ENCODE results near the gene ENTPD7. TPM values are rescaled to one million over a fixed set of nuclear protein-coding genes. Genes with fewer than 3 reads are reported as not detected.

Gene ENTPD7, protein sequence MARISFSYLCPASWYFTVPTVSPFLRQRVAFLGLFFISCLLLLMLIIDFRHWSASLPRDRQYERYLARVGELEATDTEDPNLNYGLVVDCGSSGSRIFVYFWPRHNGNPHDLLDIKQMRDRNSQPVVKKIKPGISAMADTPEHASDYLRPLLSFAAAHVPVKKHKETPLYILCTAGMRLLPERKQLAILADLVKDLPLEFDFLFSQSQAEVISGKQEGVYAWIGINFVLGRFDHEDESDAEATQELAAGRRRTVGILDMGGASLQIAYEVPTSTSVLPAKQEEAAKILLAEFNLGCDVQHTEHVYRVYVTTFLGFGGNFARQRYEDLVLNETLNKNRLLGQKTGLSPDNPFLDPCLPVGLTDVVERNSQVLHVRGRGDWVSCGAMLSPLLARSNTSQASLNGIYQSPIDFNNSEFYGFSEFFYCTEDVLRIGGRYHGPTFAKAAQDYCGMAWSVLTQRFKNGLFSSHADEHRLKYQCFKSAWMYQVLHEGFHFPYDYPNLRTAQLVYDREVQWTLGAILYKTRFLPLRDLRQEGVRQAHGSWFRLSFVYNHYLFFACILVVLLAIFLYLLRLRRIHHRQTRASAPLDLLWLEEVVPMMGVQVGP
- total RNA-seq (51.6 and 53.3 TPM in 2 replicates), polyA plus RNA-seq (10.0 and 18.6 TPM in 2 replicates)

DNA sequence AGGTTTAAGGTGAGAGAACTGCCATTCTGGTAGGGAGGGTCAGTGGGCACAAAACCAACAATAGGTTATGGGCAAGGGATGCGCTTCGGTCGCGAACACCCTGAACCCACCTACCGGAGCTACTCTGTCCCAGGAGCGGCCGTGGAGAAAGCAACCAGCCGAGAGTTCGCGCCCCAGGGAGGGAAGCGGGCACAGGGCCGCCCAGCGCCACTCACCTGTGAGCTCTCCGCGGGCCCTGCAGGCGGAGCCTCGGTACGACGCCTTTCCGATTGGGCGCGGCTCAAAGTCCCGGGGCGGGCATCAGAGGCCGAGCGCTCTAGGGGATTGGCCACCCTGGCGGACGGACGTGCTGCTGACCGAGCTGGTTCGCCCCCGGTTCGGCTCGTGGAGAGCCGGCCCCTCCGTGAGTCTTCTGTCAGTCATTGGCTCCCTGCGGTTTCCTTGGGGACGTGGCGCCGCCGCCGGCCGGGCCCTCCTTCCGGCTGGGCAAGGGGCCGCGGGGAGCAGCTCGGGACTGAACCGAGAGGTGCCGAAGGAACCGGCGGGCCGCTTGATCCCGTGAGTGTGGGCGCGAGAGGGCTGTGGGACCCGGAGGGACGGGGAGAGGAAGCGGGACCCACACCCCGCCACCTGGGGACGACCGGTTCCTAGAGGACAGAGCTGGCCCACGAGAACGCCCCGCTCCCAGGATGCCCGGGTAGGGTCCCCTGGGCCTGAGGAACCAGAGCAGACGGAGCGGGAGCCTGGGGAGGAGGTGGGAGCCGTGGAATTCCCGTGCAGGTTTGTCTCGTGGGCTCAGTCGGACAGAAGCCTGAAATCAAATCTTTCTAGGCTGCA is at the start of gene ENTPD7:
ENTPD7 (plus strand) TSS at position 479 of the 837 bp plus-strand sequence. CDS start 448 bp downstream, outside the sequence.
- Histone ChIP-seq H3K79me2 (peaks cover 39% of the 10 kb centered on the region), H3K4me2 (peak within 1 kb of the TSS; percentile 81), H3K27ac (peak within 1 kb of the TSS; percentile 80), H4K20me1 (ENCODE audit: insufficient read depth, poor library complexity, severe bottlenecking) (no peaks in the 10 kb centered on the region), H3K4me3 (peak within 1 kb of the TSS; percentile 56), H2AFZ (peak within 1 kb of the TSS; percentile 76), H3K27me3 (no peaks in the 10 kb centered on the region), H3K9me3 (ENCODE audit: low read depth) (no peaks in the 10 kb centered on the region), H3K9me2 (replicated peaks; ENCODE audit: insufficient read depth) (no peaks in the 10 kb centered on the region), H3K36me3 (replicated peaks; ENCODE audit: insufficient read depth, low read depth) (no peaks in the 10 kb centered on the region), H3K4me1 (ENCODE audit: insufficient read depth) (peaks cover 7% of the 10 kb centered on the region)
- TF ChIP-seq EZH2phosphoT487 (IDR thresholded peaks at IDR 0.05; ENCODE audit: low read depth, severe bottlenecking, unreplicated experiment) (no peak), EZH2 (IDR thresholded peaks at IDR 0.05; ENCODE audit: borderline replicate concordance) (no peak)
- TF ChIP-seq, protein P1, sequence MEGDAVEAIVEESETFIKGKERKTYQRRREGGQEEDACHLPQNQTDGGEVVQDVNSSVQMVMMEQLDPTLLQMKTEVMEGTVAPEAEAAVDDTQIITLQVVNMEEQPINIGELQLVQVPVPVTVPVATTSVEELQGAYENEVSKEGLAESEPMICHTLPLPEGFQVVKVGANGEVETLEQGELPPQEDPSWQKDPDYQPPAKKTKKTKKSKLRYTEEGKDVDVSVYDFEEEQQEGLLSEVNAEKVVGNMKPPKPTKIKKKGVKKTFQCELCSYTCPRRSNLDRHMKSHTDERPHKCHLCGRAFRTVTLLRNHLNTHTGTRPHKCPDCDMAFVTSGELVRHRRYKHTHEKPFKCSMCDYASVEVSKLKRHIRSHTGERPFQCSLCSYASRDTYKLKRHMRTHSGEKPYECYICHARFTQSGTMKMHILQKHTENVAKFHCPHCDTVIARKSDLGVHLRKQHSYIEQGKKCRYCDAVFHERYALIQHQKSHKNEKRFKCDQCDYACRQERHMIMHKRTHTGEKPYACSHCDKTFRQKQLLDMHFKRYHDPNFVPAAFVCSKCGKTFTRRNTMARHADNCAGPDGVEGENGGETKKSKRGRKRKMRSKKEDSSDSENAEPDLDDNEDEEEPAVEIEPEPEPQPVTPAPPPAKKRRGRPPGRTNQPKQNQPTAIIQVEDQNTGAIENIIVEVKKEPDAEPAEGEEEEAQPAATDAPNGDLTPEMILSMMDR (IDR thresholded peaks at IDR 0.05; ENCODE audit: poor library complexity) = no peak
- DNase-seq (ENCODE audit: low spot score) = peak; percentile 98
- WGBS (ENCODE audit: low lambda C conversion rate, missing lambda C conversion rate) = under 1% methylated on average over 50 of the region's 71 CpGs

DNA sequence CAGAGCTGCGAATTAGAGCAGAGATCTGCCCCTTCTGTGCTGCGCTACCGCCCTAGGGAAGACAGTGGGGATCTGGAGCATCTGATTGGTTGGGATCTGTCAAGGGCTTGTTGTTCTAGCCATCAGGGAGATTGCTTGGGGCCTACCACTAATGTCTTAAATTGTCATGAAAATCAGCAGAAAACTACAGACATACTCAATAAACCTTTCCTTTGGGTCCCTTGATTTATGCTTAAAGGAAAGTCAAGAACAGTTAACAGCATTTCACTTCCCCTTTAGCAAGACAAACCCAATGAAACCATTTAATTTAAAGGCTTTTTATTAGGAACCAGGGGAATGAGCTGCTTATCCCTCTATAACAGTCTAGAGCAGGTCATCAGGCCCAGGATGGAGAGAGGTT is 49.1 kb upstream of the ENTPD7 start:
- Histone ChIP-seq H3K79me2 (peaks cover under 1% of the 10 kb centered on the region), H3K9me2 (replicated peaks; ENCODE audit: insufficient read depth) (no peaks in the 10 kb centered on the region), H3K4me1 (ENCODE audit: insufficient read depth) (no peaks in the 10 kb centered on the region), H3K9me3 (ENCODE audit: low read depth) (no peaks in the 10 kb centered on the region), H3K36me3 (replicated peaks; ENCODE audit: insufficient read depth, low read depth) (peaks cover 6% of the 10 kb centered on the region), H3K4me3 (no peak overlapping the region), H2AFZ (no peak overlapping the region), H4K20me1 (ENCODE audit: insufficient read depth, poor library complexity, severe bottlenecking) (no peaks in the 10 kb centered on the region), H3K4me2 (no peak overlapping the region), H3K27ac (no peak overlapping the region), H3K27me3 (no peaks in the 10 kb centered on the region)
- DNase-seq (ENCODE audit: low spot score) = no peak
- TF ChIP-seq EZH2 (IDR thresholded peaks at IDR 0.05; ENCODE audit: borderline replicate concordance) = no peak
- TF ChIP-seq, protein P1 (IDR thresholded peaks at IDR 0.05; ENCODE audit: poor library complexity) = no peak
- WGBS (ENCODE audit: low lambda C conversion rate, missing lambda C conversion rate) = 99% methylated on average over 3 of the region's 3 CpGs

DNA sequence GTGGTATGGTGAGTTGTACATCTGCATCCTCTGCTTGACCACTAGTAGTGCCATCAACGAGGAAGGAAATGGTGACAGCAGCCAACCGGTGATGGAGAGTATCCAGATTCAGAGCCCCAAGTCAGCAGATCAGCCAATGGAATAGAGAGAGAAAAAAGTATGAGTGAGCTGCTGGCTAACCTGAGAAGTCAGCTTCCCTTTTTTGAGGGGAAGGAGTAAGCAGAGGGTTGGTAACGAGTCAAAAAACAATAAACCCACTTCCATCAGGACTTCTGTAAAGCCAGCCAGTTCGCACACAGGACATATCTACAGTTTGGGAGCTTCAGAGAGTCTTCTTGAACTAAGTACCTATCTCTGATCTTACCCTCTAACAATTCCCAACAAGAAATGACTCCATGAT is 48.0 kb upstream of the ENTPD7 start:
- Histone ChIP-seq H3K4me2 (no peak overlapping the region), H3K4me1 (ENCODE audit: insufficient read depth) (no peaks in the 10 kb centered on the region), H3K27ac (no peak overlapping the region), H3K36me3 (replicated peaks; ENCODE audit: insufficient read depth, low read depth) (peaks cover 6% of the 10 kb centered on the region), H3K9me3 (ENCODE audit: low read depth) (no peaks in the 10 kb centered on the region), H3K27me3 (no peaks in the 10 kb centered on the region), H2AFZ (no peak overlapping the region), H3K4me3 (no peak overlapping the region), H4K20me1 (ENCODE audit: insufficient read depth, poor library complexity, severe bottlenecking) (no peaks in the 10 kb centered on the region), H3K79me2 (peaks cover 11% of the 10 kb centered on the region), H3K9me2 (replicated peaks; ENCODE audit: insufficient read depth) (no peaks in the 10 kb centered on the region)
- DNase-seq (ENCODE audit: low spot score) = no peak
- no peak for TF ChIP-seq EZH2phosphoT487 (IDR thresholded peaks at IDR 0.05; ENCODE audit: low read depth, severe bottlenecking, unreplicated experiment)
- TF ChIP-seq, protein P1 (IDR thresholded peaks at IDR 0.05; ENCODE audit: poor library complexity) = no peak
- TF ChIP-seq EZH2 (IDR thresholded peaks at IDR 0.05; ENCODE audit: borderline replicate concordance) = no peak
- 95% methylated on average over 4 of the region's 4 CpGs for WGBS (ENCODE audit: low lambda C conversion rate, missing lambda C conversion rate)

Measured in hepatocyte (in vitro differentiated cells).